H9 (cell line): ENCODE measurements around the gene DOK6. TPM values are rescaled to one million over a fixed set of nuclear protein-coding genes. Genes with fewer than 3 reads are reported as not detected.

ENCODE experiments used
- DNase-seq: peaks from one replicate; pipeline ENCODE4 v3.0.0-alpha.2; 2017
- H2AFZ ChIP-seq: one replicate; pipeline ENCODE4 v1.6.1; 2013; ENCODE audit warnings: mild to moderate bottlenecking, low read length, control low read depth, moderate library complexity
- H2AK5ac ChIP-seq: 2 replicates; pipeline ENCODE4 v1.6.1; 2013; ENCODE audit warnings: low read length, control low read depth, mixed read lengths; ENCODE audit not compliant: insufficient read length
- H2BK120ac ChIP-seq: one replicate; pipeline ENCODE4 v1.6.1; 2013; ENCODE audit warnings: low read depth, mild to moderate bottlenecking, low read length, control low read depth, inconsistent platforms; ENCODE audit not compliant: poor library complexity, severe bottlenecking
- H2BK12ac ChIP-seq: 2 replicates; pipeline ENCODE4 v1.6.1; 2013; ENCODE audit warnings: low read length, control low read depth, mixed read lengths, low read depth; ENCODE audit not compliant: insufficient read length
- H2BK15ac ChIP-seq: 2 replicates; pipeline ENCODE4 v1.6.1; 2013; ENCODE audit warnings: low read depth, low read length, control low read depth
- H2BK20ac ChIP-seq: one replicate; pipeline ENCODE4 v1.6.1; 2013; ENCODE audit warnings: low read depth, mild to moderate bottlenecking, low read length, control low read depth, inconsistent platforms; ENCODE audit not compliant: poor library complexity, severe bottlenecking
- H2BK5ac ChIP-seq: 2 replicates; pipeline ENCODE4 v1.6.1; 2013; ENCODE audit warnings: low read length, control low read depth, mixed read lengths; ENCODE audit not compliant: insufficient read length
- H3K14ac ChIP-seq: 2 replicates; pipeline ENCODE4 v1.6.1; 2013; ENCODE audit warnings: low read length, control low read depth; ENCODE audit not compliant: insufficient read depth
- H3K18ac ChIP-seq: 2 replicates; pipeline ENCODE4 v1.6.1; 2013; ENCODE audit warnings: low read depth, mild to moderate bottlenecking, mixed read lengths, low read length, control low read depth; ENCODE audit not compliant: insufficient read length
- H3K23ac ChIP-seq: 2 replicates; pipeline ENCODE4 v1.6.1; 2013; ENCODE audit warnings: low read length, control low read depth, mixed read lengths, low read depth; ENCODE audit not compliant: insufficient read length
- H3K23me2 ChIP-seq: 2 replicates; pipeline ENCODE4 v1.6.1; 2013; ENCODE audit warnings: low read depth, mild to moderate bottlenecking, mixed read lengths, low read length, control low read depth; ENCODE audit not compliant: insufficient read length, poor library complexity, severe bottlenecking
- H3K27ac ChIP-seq: 2 replicates; pipeline ENCODE4 v1.5.1; 2013; ENCODE audit warnings: low read length, control low read depth, mixed read lengths, low read depth; ENCODE audit not compliant: insufficient read length
- H3K27me3 ChIP-seq: 2 replicates; pipeline ENCODE4 v1.6.1; 2013; ENCODE audit warnings: low read length, control low read depth, inconsistent platforms; ENCODE audit not compliant: insufficient read depth
- H3K4ac ChIP-seq: 2 replicates; pipeline ENCODE4 v1.6.1; 2013; ENCODE audit warnings: low read depth, mild to moderate bottlenecking, control low read depth, inconsistent platforms, low read length, moderate library complexity
- H3K4me1 ChIP-seq: 2 replicates; pipeline ENCODE4 v1.6.1; 2013; ENCODE audit warnings: low read length, control low read depth, inconsistent platforms; ENCODE audit not compliant: insufficient read depth
- H3K4me2 ChIP-seq: 2 replicates; pipeline ENCODE4 v1.6.1; 2013; ENCODE audit warnings: low read length, control low read depth, mixed read lengths; ENCODE audit not compliant: insufficient read length, insufficient read depth
- H3K56ac ChIP-seq: 2 replicates; pipeline ENCODE4 v1.6.1; 2013; ENCODE audit warnings: low read depth, mild to moderate bottlenecking, mixed read lengths, low read length, control low read depth; ENCODE audit not compliant: insufficient read length
- H3K79me1 ChIP-seq: 2 replicates; pipeline ENCODE4 v1.6.1; 2013; ENCODE audit warnings: low read depth, mild to moderate bottlenecking, moderate library complexity, low read length, control low read depth, inconsistent platforms; ENCODE audit not compliant: insufficient read depth, poor library complexity, severe bottlenecking
- H3K79me2 ChIP-seq: 2 replicates; pipeline ENCODE4 v1.6.1; 2013; ENCODE audit warnings: low read length, control low read depth, inconsistent platforms; ENCODE audit not compliant: insufficient read depth
- H3K9ac ChIP-seq: 2 replicates; pipeline ENCODE4 v1.6.1; 2013; ENCODE audit warnings: low read length, control low read depth, mixed read lengths; ENCODE audit not compliant: insufficient read length; ENCODE audit errors: extremely low read depth
- H3K9me3 ChIP-seq: one replicate; pipeline ENCODE4 v1.6.1; 2013; ENCODE audit warnings: low read depth, low read length, inconsistent platforms; ENCODE audit not compliant: control insufficient read depth
- H3T11ph ChIP-seq: one replicate; pipeline ENCODE4 v1.6.1; 2013; ENCODE audit warnings: mild to moderate bottlenecking, low read length, control low read depth, inconsistent platforms
- H4K20me1 ChIP-seq: one replicate; pipeline ENCODE4 v1.6.1; 2013; ENCODE audit not compliant: control insufficient read depth, insufficient read length, insufficient read depth
- H4K5ac ChIP-seq: 2 replicates; pipeline ENCODE4 v1.6.1; 2013; ENCODE audit warnings: low read depth, mild to moderate bottlenecking, mixed read lengths, low read length, control low read depth; ENCODE audit not compliant: insufficient read length
- H4K8ac ChIP-seq: replicated peaks from 2 replicates; pipeline ENCODE4 v1.6.1; 2013; ENCODE audit warnings: low read length, control low read depth, mixed read lengths, low read depth; ENCODE audit not compliant: insufficient read length
- H4K91ac ChIP-seq: 2 replicates; pipeline ENCODE4 v1.6.1; 2013; ENCODE audit warnings: low read depth, mild to moderate bottlenecking, moderate library complexity, mixed read lengths, low read length, control low read depth; ENCODE audit not compliant: insufficient read length
- H3K27ac Mint-ChIP-seq, 3 experiments: 2 replicates in 2 of 3; 3 replicates in 1 of 3; pipeline ENCODE4 v1.8.0; 2020 to 2021; ENCODE audit warnings: mixed read lengths in 3 of 3, mild to moderate bottlenecking in 1 of 3, moderate library complexity in 1 of 3
- H3K27me3 Mint-ChIP-seq: 2 replicates; pipeline ENCODE4 v1.8.0; 2021; ENCODE audit warnings: low read depth, mild to moderate bottlenecking, moderate library complexity, mixed read lengths
- H3K36me3 Mint-ChIP-seq, 3 experiments: 2 replicates in 2 of 3; 3 replicates in 1 of 3; pipeline ENCODE4 v1.8.0; 2020 to 2021; ENCODE audit warnings: low read depth in 3 of 3, mixed read lengths in 3 of 3; ENCODE audit not compliant: insufficient read depth in 1 of 3
- H3K4me1 Mint-ChIP-seq, 2 experiments: 2 replicates each; pipeline ENCODE4 v1.8.0; 2020; ENCODE audit warnings: mixed read lengths in 2 of 2
- H3K4me3 Mint-ChIP-seq, 2 experiments: 2 replicates in 1 of 2; 3 replicates in 1 of 2; pipeline ENCODE4 v1.8.0; 2020 to 2021; ENCODE audit warnings: mild to moderate bottlenecking in 2 of 2, mixed read lengths in 2 of 2, moderate library complexity in 1 of 2
- H3K9me3 Mint-ChIP-seq, 2 experiments: 2 replicates in 1 of 2; 3 replicates in 1 of 2; pipeline ENCODE4 v1.8.0; 2020; ENCODE audit warnings: mild to moderate bottlenecking in 2 of 2, mixed read lengths in 2 of 2, moderate library complexity in 1 of 2
- WGBS: extraction: QIAGEN DNeasy Blood & Tissue Kit; methylation state at CpG from one replicate; pipeline ENCODE4 v1.1.7; 2013; ENCODE audit warnings: missing lambda C conversion rate, low lambda C conversion rate, mixed read lengths; ENCODE audit not compliant: insufficient read length; ENCODE audit errors: extremely low coverage; 5-methylcytosine and 5-hydroxymethylcytosine counted together
- total RNA-seq: library from RNA; stranded (reverse); gene quantifications from 2 replicates; pipeline ENCODE4 v1.2.1, GENCODE V29; 2021
- TF ChIP-seq, protein P1 (sequence below): fragments of 200-600 bp; sonication (generic); conservative IDR thresholded peaks from 3 replicates; pipeline ENCODE4 v1.8.0; 2021; ENCODE audit warnings: antibody characterized with exemption, mild to moderate bottlenecking

The DOK6 gene
- total RNA-seq, 1 experiment from 2014 or later, result 0.20 TPM

DNA sequence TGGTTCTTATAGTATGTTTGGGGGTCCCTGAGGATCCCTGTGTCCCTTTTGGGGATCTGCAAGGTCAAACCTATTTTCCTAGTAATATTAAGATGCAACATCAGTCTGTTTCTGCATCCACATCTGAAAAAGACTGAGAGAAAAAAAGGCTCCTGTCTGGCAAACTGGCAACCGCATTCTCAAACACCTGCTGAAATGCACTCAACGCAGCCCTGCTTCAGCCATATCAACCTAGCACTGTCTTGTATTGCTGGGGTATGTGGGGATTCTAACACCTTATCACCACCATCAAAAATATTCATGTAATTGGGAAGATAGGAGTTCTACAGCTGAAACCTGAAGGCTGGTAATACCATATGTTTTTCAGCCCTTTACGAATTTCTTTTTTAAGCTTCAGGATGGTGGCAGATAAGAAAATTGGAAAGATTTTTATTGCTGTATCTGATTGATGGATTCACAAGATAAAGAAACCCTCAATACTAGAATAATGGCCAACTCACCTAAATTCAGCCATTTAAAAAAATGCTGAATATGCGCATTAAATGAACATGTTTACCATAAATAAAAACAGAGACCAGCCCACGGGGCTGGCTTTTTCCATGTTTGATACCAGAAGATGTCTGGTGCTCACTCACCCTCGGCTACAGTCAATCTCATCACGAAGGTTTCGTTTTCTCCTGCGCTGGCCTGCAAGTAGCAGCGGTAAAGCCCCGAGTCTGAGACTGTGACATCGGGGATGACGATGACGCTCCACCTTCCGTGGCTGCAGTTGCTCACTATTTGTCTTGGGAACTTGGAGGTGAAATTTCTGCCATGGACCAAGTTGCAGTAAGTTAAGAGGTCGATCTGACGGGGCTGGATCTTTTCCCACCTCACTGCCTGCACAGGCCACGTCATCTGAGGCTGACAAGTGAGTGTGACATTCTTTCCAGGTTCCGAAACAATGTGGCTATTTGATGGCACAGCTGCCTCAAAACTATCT is 494.7 kb downstream of the DOK6 start:
- Histone ChIP-seq H2AFZ (no peak overlapping the region), H4K20me1 (no peaks in the 10 kb centered on the region), H3K79me2 (no peaks in the 10 kb centered on the region), H2BK120ac (no peak overlapping the region), H4K8ac (no peak overlapping the region), H3T11ph (no peak overlapping the region), H2AK5ac (no peak overlapping the region), H3K4me2 (no peak overlapping the region), H3K9me3 (no peaks in the 10 kb centered on the region), H4K91ac (no peak overlapping the region), H3K4ac (no peak overlapping the region), H3K23ac (no peak overlapping the region), H3K4me1 (no peaks in the 10 kb centered on the region), H3K18ac (no peak overlapping the region), H3K79me1 (no peaks in the 10 kb centered on the region), H3K9ac (no peak overlapping the region), H2BK20ac (no peak overlapping the region), H3K23me2 (no peaks in the 10 kb centered on the region), H2BK15ac (no peak overlapping the region), H2BK5ac (no peak overlapping the region), H3K14ac (0 out of 2 replicates have a peak overlapping the region, but pooled peaks have one; percentile 8), H3K27ac (no peak overlapping the region), H2BK12ac (no peak overlapping the region), H3K27me3 (no peaks in the 10 kb centered on the region), H3K56ac (no peak overlapping the region), H4K5ac (no peak overlapping the region)
- TF ChIP-seq, protein P1, sequence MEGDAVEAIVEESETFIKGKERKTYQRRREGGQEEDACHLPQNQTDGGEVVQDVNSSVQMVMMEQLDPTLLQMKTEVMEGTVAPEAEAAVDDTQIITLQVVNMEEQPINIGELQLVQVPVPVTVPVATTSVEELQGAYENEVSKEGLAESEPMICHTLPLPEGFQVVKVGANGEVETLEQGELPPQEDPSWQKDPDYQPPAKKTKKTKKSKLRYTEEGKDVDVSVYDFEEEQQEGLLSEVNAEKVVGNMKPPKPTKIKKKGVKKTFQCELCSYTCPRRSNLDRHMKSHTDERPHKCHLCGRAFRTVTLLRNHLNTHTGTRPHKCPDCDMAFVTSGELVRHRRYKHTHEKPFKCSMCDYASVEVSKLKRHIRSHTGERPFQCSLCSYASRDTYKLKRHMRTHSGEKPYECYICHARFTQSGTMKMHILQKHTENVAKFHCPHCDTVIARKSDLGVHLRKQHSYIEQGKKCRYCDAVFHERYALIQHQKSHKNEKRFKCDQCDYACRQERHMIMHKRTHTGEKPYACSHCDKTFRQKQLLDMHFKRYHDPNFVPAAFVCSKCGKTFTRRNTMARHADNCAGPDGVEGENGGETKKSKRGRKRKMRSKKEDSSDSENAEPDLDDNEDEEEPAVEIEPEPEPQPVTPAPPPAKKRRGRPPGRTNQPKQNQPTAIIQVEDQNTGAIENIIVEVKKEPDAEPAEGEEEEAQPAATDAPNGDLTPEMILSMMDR, result no peak
- Mint-ChIP-seq H3K9me3 (peaks cover 0 to 7% of the 10 kb centered on the region in 2 experiments; a peak in 3 of 5 replicates), H3K4me1 (peaks cover 13 to 19% of the 10 kb centered on the region in 2 experiments), H3K27ac (no peak overlapping the region; a peak in 1 of 7 replicates), H3K4me3 (no peak overlapping the region), H3K27me3 (no peaks in the 10 kb centered on the region), H3K36me3 (peaks cover 0 to 6% (median 0%) of the 10 kb centered on the region in 3 experiments; a peak in 2 of 7 replicates)
- no CpG with 5 or more reads among the region's 19 CpGs for WGBS
- no peak for DNase-seq
